GM21825 (cell line): Measurements from ENCODE around the gene DYNC1H1.
"Not testable (repeated sequence)": the region's sequence is repeated elsewhere in the genome, so short reads cannot be mapped to it uniquely, and the experiment has no call there.

Experiments
- ATAC-seq: cut with Tn5 transposase; IDR thresholded peaks from one replicate; pipeline ENCODE4 v1.9.1; 2021; ENCODE audit warnings: mild to moderate bottlenecking, moderate library complexity; ENCODE audit not compliant: unreplicated experiment

The DYNC1H1 gene

GRCh38 chr14:102058146-102058545 is 93.8 kb downstream of the DYNC1H1 start:
- ATAC-seq, result no peak

- no peak for ATAC-seq
Measured at GRCh38 chr14:102058961-102059360, 94.6 kb downstream of the DYNC1H1 start.

- ATAC-seq, result no peak
Measured at GRCh38 chr14:102063109-102063807, 98.9 kb downstream of the DYNC1H1 start.

- no peak for ATAC-seq
Measured at GRCh38 chr14:102063808-102064429, 99.5 kb downstream of the DYNC1H1 start.

GRCh38 chr14:102064590-102064989 is 100.2 kb downstream of the DYNC1H1 start:
- ATAC-seq, result not testable (repeated sequence)

GRCh38 chr14:102066041-102066451 is 101.7 kb downstream of the DYNC1H1 start:
- no peak for ATAC-seq

GRCh38 chr14:102071283-102071998 is 107.1 kb downstream of the DYNC1H1 start:
- no peak for ATAC-seq

- no peak for ATAC-seq
Measured at GRCh38 chr14:102074415-102074964, 110.1 kb downstream of the DYNC1H1 start.

GRCh38 chr14:102075155-102075554 is 110.8 kb downstream of the DYNC1H1 start:
- no peak for ATAC-seq

- no peak for ATAC-seq
Measured at GRCh38 chr14:102077382-102077709, 113.0 kb downstream of the DYNC1H1 start.

- ATAC-seq, result not testable (repeated sequence)
Measured at GRCh38 chr14:102078361-102078791, 114.0 kb downstream of the DYNC1H1 start.

GRCh38 chr14:102078831-102079699 is 114.7 kb downstream of the DYNC1H1 start:
- no peak for ATAC-seq

- ATAC-seq, result no peak
Measured at GRCh38 chr14:102079700-102079979, 115.3 kb downstream of the DYNC1H1 start.

- ATAC-seq, result no peak
Measured at GRCh38 chr14:102080183-102081080, 116.1 kb downstream of the DYNC1H1 start.

GRCh38 chr14:102081231-102082080 is 117.1 kb downstream of the DYNC1H1 start:
- no peak for ATAC-seq

- ATAC-seq, result not testable (repeated sequence)
Measured at GRCh38 chr14:102084522-102084921, 120.1 kb downstream of the DYNC1H1 start.

- no peak for ATAC-seq
Measured at GRCh38 chr14:102084931-102085330, 120.6 kb downstream of the DYNC1H1 start.

GRCh38 chr14:102085488-102085887 is 121.1 kb downstream of the DYNC1H1 start:
- no peak for ATAC-seq
